Measurements from ENCODE around the gene LTA4H. TPM values are rescaled to one million over a fixed set of nuclear protein-coding genes. Genes with fewer than 3 reads are reported as not detected.

LTA4H gene
- total RNA-seq, 1 donor from 2014 or later = 64.1 TPM

GRCh38 chr12:95960241-95960640, 75.1 kb downstream of the LTA4H start:
- intact Hi-C loops (cut with micrococcal nuclease) = no loop called here
- Mint-ChIP-seq H3K36me3 (ENCODE audit: low read depth) (no peaks in the 10 kb centered on the region), H3K27ac (no peak overlapping the region), H3K4me1 (no peaks in the 10 kb centered on the region), H3K4me3 (no peak overlapping the region), H3K27me3 (no peaks in the 10 kb centered on the region), H3K9me3 (no peaks in the 10 kb centered on the region)
- no peak for DNase-seq

GRCh38 chr12:95959107-95959506, 76.3 kb downstream of the LTA4H start:
- Mint-ChIP-seq H3K4me1 (no peaks in the 10 kb centered on the region), H3K4me3 (no peak overlapping the region), H3K9me3 (no peaks in the 10 kb centered on the region), H3K27ac (no peak overlapping the region), H3K27me3 (peaks cover under 1% of the 10 kb centered on the region), H3K36me3 (ENCODE audit: low read depth) (no peaks in the 10 kb centered on the region)
- DNase-seq = no peak
- intact Hi-C loops (cut with micrococcal nuclease) = no loop called here

- intact Hi-C loops (cut with micrococcal nuclease) = no loop called here
- Mint-ChIP-seq H3K27ac (no peak overlapping the region), H3K36me3 (ENCODE audit: low read depth) (no peaks in the 10 kb centered on the region), H3K4me1 (no peaks in the 10 kb centered on the region), H3K9me3 (no peaks in the 10 kb centered on the region), H3K4me3 (no peak overlapping the region), H3K27me3 (peaks cover 12% of the 10 kb centered on the region)
- DNase-seq = no peak
These were observed 78.7 kb downstream of the LTA4H start for GRCh38 chr12:95956557-95957145.

- Mint-ChIP-seq H3K36me3 (ENCODE audit: low read depth) (no peaks in the 10 kb centered on the region), H3K9me3 (no peaks in the 10 kb centered on the region), H3K4me1 (no peaks in the 10 kb centered on the region), H3K27ac (no peak overlapping the region), H3K4me3 (no peak overlapping the region), H3K27me3 (peaks cover 20% of the 10 kb centered on the region)
- intact Hi-C loops (cut with micrococcal nuclease) = no loop called here
- DNase-seq = no peak
These were observed 79.7 kb downstream of the LTA4H start for GRCh38 chr12:95955549-95956159.

- Mint-ChIP-seq H3K36me3 (ENCODE audit: low read depth) (no peaks in the 10 kb centered on the region), H3K4me3 (no peak overlapping the region)
- intact Hi-C loops (cut with micrococcal nuclease) = no loop called here
These were observed 82.4 kb downstream of the LTA4H start for GRCh38 chr12:95953000-95953399.

GRCh38 chr12:95951515-95951914, 83.9 kb downstream of the LTA4H start:
- no peak for DNase-seq
- Mint-ChIP-seq H3K27ac (no peak overlapping the region), H3K4me3 (no peak overlapping the region), H3K9me3 (no peaks in the 10 kb centered on the region), H3K4me1 (no peaks in the 10 kb centered on the region), H3K27me3 (peaks cover 26% of the 10 kb centered on the region), H3K36me3 (ENCODE audit: low read depth) (no peaks in the 10 kb centered on the region)
- intact Hi-C loops (cut with micrococcal nuclease) = no loop called here

More at GRCh38 chr12:95953000-95953399, 82.4 kb downstream of the LTA4H start:
- no peaks in the 10 kb centered on the region for H3K4me1 Mint-ChIP-seq
- H3K27ac Mint-ChIP-seq = no peak overlapping the region
- no peaks in the 10 kb centered on the region for H3K9me3 Mint-ChIP-seq
- H3K27me3 Mint-ChIP-seq = peaks cover 26% of the 10 kb centered on the region
- DNase-seq = no peak

Other genes with a start within 250 kb of the LTA4H start
- gene NTN4, start 244.8 kb downstream of the LTA4H start, total RNA-seq = not detected in 2 replicates
- 64.3 and 68.8 TPM in 2 replicates for gene SNRPF, start 176.6 kb downstream of the LTA4H start, total RNA-seq
- not detected in 2 replicates for gene CCDC38, start 93.0 kb downstream of the LTA4H start, total RNA-seq
- 0.21 and 0.54 TPM in 2 replicates for gene AMDHD1, start 92.3 kb downstream of the LTA4H start, total RNA-seq
- gene HAL, start 39.2 kb downstream of the LTA4H start, total RNA-seq = 0.09 and 0.38 TPM in 2 replicates
- gene ELK3, start 158.8 kb upstream of the LTA4H start, total RNA-seq = 29.6 and 33.5 TPM in 2 replicates

Measured in activated CD4-positive, alpha-beta T cell treated with anti-CD3 and anti-CD28 coated beads, Interleukin-2, amount 10 ng/mL, durations not matched to agents 24 days and 14 days (primary cell).